ENCODE measurements around the gene IL17C. TPM values are rescaled to one million over a fixed set of nuclear protein-coding genes. Genes with fewer than 3 reads are reported as not detected.

The IL17C gene
- total and polyA plus RNA-seq, 12 donors = not detected

DNA sequence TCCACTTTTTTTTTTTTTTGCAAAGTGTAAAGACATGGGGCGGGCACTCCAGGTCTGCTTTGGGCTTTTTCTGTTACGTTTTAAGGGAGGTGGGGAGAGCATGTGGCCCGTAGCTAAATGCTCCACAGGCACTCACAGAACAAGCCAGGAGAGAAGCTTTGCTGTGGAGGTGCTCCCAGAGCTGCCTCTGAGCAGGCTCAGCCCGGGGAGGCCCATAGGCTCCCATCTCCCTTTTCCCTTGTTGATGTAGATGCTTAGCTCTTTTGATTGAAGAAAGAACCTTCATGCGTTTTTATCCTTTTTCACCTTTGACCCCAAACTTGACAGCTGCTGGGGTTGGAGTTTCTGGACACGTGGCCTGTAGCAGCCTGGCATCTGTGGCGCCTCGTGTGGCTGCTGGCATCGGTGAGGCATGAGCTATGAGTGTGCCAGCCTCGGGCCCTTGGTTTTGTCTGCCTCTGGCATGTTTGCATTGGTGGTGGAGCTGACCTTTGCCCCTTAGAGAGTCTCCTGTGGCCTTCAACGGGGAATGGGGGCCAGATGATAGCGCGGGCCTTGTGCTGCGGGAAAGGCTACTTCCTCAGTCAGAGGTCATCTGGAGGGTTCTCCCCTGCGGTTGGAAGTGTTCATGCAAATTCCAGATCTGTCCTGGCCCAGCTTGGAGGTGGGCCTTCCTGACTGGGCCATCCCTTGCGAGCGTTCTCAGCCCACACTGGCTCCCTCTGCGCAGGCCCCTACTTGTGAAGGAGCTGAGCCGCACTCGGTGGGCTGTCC, 20.0 kb upstream of the IL17C start:
- WGBS, 4 donors = 82 to 90% (median 85%) methylated on average over 15 to 20 of the region's 20 CpGs
- no peak overlapping the region for H3K4me3 ChIP-seq
- TF ChIP-seq, protein P1, sequence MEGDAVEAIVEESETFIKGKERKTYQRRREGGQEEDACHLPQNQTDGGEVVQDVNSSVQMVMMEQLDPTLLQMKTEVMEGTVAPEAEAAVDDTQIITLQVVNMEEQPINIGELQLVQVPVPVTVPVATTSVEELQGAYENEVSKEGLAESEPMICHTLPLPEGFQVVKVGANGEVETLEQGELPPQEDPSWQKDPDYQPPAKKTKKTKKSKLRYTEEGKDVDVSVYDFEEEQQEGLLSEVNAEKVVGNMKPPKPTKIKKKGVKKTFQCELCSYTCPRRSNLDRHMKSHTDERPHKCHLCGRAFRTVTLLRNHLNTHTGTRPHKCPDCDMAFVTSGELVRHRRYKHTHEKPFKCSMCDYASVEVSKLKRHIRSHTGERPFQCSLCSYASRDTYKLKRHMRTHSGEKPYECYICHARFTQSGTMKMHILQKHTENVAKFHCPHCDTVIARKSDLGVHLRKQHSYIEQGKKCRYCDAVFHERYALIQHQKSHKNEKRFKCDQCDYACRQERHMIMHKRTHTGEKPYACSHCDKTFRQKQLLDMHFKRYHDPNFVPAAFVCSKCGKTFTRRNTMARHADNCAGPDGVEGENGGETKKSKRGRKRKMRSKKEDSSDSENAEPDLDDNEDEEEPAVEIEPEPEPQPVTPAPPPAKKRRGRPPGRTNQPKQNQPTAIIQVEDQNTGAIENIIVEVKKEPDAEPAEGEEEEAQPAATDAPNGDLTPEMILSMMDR (IDR thresholded peaks at IDR 0.05) = no peak
- TF ChIP-seq POLR2A (IDR thresholded peaks at IDR 0.05) = no peak
- H3K4me1 ChIP-seq (replicated peaks in 1 of 2) = peaks cover 0 to 11% of the 10 kb centered on the region in 2 donors
- DNase-seq = no peak
- H3K27me3 ChIP-seq = no peaks in the 10 kb centered on the region
- H3K27ac ChIP-seq = no peak overlapping the region
- H3K9me3 ChIP-seq (replicated peaks in 1 of 3) = no peaks in the 10 kb centered on the region
- intact Hi-C loops (cut with DNase I) = no loop called here
- peaks cover 0 to 15% of the 10 kb centered on the region in 2 donors for H3K36me3 ChIP-seq (replicated peaks in 1 of 2)

DNA sequence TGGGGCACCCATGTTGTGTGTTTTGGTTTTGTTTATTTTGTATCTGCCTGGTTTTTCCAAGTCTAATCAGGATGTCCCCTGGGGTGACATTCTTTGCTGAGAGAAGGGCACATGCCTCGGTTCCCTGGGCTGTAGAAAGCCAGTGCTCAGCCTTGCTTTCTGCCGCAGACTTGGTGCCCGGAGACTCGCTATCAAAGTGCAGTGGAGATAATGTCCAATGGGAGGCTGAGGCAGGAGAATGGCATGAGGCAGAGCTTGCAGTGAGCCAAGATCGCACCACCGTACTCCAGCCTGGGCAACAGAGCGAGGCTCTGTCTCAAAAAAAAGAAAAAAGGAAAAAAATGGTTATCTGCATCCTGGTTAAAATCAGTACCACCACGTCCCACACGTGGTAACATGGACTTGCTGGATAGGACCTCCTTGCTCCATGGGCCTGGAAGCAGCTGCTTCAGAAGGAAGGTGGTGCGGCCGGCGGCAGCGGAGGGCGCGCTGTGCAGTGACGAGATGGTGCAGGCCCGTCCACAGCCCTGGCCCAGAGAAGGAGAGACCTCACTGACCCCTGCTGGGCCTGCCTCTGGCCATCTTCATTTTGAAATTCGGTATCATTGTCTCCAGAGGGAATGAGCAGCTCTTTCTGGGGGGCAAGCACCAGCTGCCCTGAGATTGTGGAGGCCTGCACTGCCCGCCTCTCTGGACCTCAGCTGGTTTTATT, 19.3 kb upstream of the IL17C start:
- H3K27ac ChIP-seq = no peak overlapping the region
- peaks cover 0 to 21% of the 10 kb centered on the region in 2 donors for H3K36me3 ChIP-seq (replicated peaks in 1 of 2)
- no peak overlapping the region for H3K4me3 ChIP-seq

GRCh38 chr16:88619859-88620815, 18.2 kb upstream of the IL17C start:
- H3K4me3 ChIP-seq = no peak overlapping the region
- H3K36me3 ChIP-seq (replicated peaks in 1 of 2) = peaks cover 0 to 31% of the 10 kb centered on the region in 2 donors
- H3K4me1 ChIP-seq (replicated peaks in 1 of 2) = no peaks in the 10 kb centered on the region
- H3K27me3 ChIP-seq = no peaks in the 10 kb centered on the region
- TF ChIP-seq, protein P1 (IDR thresholded peaks at IDR 0.05) = no peak
- no peak for TF ChIP-seq POLR2A (IDR thresholded peaks at IDR 0.05)
- intact Hi-C loops (cut with DNase I) = no loop called here
- no peaks in the 10 kb centered on the region for H3K9me3 ChIP-seq (replicated peaks in 1 of 3)
- H3K27ac ChIP-seq = no peak overlapping the region
- WGBS, 4 donors = 93 to 97% (median 95%) methylated on average over 14 of the region's 14 CpGs
- no peak for DNase-seq

More for the DNA sequence above, 19.3 kb upstream of the IL17C start:
- TF ChIP-seq, protein P1 (IDR thresholded peaks at IDR 0.05) = no peak
- no peak for TF ChIP-seq POLR2A (IDR thresholded peaks at IDR 0.05)
- H3K4me1 ChIP-seq (replicated peaks in 1 of 2) = peaks cover 0 to 7% of the 10 kb centered on the region in 2 donors
- H3K9me3 ChIP-seq (replicated peaks in 1 of 3) = no peaks in the 10 kb centered on the region
- intact Hi-C loops (cut with DNase I) = no loop called here
- WGBS, 4 donors = 91 to 96% (median 95%) methylated on average over 17 to 19 of the region's 19 CpGs
- H3K27me3 ChIP-seq = no peaks in the 10 kb centered on the region
- DNase-seq = no peak
